Activated CD4-positive, alpha-beta T cell treated with anti-CD3 and anti-CD28 coated beads, Interleukin-2, Interleukin-4, amounts not matched to agents 100 ng/mL and 50 ng/mL, durations not matched to agents 16 hours and 8 hours (primary cell): ENCODE results near the gene DLG2.

ENCODE experiments used
- DNase-seq: peaks from one replicate; pipeline ENCODE4 v3.0.0-alpha.2; 2020; ENCODE audit warnings: low spot score

DLG2 gene

DNA sequence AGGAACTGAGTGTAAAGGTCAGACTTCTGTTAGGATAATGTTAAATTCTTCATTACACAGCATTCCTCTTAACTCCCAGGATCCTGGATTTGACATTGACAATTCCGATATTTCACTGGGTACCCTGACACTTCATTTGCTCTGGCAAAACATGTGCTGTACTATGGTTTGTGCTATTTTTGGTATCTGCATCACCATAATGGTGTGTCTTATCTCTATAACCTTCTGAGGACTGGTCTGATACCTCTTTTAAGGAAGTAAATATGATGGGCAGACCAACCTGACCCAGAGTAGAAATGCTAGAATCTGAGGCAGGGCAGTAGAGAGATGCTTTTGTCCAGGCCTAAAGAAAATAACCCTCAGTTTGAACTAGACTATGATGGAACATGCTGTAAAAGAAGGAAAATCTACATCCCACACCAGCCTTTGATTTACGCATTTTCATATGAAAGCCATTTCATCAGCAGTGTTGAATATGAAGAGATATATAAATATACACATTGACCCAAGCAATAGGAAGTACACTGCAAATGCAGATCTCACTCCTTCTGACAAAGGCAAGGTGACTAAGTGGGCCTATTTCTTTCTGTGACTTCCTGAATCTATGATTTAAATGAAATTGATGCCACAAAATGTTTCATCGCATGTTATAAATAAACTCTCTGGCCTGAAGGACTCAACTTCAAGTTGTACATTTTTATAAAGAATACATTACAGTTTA is 966.7 kb downstream of the DLG2 start:
- DNase-seq: no peak

DNA sequence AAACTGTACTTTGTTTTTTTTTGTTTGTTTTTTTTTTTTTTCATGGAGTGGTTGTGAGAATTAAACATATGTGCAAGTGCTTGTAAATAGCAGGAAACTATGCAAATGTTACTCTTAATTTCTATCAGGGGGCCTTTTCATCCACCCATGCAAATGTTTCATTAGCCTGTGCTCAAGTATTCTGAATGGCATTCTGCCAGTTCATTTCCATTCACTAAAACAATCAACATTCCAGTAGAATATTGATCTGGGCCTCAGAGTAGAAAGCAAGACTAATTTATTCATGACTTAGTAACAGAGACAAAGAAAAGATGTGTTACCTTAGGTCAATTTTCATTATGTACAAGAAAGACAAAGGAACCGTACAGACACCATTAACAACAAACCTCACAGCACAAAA is 971.4 kb downstream of the DLG2 start:
- no peak for DNase-seq

DNA sequence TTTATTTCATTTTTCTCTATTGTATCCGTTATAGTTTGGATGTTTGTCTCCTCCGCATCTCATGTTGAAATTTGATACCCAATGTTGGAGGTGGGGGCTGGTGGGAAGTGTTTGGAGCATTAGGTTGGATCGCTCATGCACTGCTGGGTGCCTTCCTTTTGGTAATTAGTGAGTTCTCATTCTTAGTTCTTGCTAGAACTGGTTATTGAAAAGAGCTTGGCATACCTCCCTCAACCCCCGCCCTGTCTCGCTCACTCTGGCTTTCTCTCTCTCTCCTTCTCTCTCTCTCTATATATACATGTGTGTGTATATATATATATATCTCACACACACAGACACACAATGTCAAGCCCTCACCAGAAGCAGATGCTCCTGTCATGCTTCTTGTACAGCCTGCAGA is 978.7 kb downstream of the DLG2 start:
- no peak for DNase-seq

DNA sequence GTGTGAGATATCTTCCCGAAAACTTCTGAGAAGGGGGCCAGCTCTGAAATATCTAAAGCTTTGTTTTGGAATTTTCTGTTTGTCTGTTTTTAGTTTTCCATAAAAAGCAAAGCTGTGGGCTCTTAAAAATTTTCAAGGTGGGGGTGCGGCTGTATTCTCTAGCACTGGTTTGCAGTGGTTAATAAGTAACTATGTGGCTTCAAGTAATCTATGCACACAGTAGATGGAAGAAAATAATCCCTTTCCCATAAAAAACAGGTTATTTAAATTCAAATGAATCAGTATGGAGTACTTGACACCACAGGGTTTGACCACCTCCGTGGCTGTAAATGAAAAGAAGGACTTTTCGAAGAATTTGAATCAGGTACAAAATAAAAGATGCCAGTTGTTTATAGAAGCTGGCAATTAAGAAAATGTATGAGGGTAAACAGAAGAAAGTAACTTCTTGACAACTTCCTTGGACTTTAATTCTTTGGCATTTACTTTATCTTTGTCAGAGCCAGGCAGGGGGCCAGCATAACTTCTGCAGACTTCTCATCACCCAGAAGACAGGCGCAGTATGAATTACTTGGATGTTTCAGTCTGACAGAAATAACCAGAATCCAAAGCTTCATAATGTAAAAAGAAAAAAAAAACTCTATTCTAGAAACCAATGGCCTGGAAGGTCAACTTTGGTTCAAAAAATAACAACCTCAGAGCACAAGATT is 981.0 kb downstream of the DLG2 start:
- no peak for DNase-seq

DNA sequence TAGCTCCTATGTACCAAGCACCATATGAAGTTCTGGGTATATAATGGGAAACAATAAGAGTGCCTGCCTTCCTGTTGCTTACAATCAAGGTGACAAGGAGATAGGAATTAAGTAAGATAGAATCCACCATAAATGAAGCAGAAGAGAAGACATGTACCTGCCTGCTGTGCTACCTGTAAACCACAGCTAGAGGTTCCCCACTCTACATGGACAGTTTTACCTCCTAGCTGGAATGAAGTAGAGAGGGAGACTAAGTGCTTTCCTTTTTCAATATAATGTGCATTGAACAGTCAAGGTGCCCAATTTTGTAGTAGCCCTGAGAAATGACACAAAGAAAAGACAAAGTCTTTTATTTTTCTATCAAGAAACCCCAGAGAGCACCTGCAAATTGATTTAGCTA is 984.6 kb downstream of the DLG2 start:
- no peak for DNase-seq

DNA sequence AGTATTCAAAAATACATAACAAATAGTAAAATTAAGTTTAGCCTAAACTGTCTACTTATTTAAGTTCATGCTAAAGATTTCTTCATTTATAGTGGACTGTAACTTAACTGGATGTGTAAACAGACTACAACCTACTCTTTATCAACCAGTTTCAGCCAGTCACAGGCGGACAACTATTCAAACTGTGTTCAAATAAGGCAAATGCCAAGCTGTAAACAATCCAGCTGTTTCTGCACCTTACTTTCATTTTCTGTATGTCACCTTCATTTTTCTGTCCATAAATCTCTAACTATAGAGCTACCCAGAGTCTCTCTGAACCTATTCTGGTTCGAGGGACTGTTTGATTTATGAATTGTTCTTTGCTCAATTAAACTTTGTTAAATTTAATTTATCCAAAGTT is 992.8 kb downstream of the DLG2 start:
- DNase-seq: no peak

DNA sequence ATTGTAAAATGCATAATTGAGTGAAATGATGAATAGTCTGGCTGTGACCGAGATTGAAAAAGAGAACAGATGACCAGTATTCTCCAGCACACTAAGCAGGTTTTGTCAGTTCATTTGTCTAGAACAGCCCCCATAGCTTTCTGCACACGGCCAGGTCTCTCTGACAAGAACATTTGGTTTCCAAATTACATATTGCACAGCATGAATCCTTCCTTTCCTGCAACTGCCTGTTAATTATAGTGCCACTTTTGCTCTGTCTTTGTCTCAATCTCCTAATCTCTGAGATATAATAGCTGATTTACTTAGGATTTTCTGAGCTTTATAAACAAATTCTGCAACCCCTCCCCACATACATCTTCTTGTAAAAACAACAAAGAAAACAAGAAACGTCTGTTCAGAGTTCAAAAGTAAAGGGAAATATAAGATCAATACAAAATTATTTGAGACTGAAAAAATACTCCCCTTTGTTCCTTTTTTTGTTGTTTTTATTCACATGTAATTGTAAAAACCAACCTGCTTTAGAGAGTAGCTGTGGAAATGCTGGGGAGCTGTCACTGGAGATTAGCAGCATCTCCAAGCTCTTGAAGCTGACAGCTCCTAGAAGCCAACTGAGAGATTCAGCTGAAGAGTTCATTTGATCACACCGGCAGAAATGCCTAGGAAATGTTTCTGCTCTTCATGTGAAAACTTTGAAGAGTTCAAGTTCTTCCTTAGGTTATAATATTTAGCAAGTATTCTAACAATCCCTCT is 998.1 kb downstream of the DLG2 start:
- no peak for DNase-seq

DNA sequence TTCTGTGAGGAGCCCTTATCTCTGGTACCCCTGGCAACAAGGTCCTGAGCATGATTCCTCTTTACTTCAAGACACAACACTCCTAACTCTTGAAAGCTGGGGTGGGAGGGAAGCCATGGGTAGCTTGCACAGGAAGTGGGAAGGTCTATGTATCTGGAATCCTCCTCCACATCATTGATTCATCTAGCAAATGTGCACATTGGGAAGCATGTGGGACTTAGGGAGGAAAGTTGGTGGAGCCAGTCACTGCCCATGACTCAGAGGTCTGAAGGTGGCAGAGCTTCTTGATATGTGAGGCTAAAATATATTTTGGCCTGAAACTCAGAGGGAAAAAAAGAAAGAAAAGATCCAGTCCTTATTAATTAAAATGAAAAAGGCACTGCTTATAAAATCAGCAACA is 1000.9 kb downstream of the DLG2 start:
- no peak for DNase-seq

DNA sequence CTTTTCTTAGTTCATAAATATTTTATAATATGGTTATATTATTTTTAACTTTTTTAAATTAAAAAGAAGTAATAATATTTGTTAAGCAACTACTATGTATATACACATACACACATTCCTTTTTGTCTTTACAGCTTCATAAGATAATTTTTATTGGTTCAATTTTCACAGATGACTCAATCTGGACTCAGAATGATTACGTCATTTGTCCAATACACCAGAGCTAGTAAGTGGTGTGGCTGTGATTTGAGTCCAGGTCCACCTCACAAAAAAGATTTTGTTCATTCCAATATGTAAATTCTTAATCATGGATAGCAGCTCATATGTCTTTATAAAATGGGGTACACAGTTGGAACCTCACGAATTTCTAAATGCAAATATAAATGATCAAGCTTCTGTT is 1014.5 kb downstream of the DLG2 start:
- no peak for DNase-seq

DNA sequence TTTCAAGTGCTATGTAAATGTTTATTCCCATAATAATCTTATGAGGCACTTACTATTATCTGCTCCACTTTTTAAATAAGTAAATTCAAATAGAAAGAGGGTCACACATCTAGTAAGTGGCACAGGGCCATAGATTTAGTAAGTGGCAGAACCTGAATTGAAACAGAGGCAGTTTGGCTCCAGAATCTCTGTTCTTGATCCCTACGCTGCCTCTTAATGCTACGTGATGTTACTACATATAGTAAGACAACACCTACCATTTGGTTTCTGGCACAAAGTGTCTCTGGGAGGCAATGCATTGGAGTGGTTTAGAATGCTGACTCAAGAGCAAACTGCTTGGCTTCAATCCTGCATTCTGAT is 1018.3 kb downstream of the DLG2 start:
- DNase-seq: no peak

DNA sequence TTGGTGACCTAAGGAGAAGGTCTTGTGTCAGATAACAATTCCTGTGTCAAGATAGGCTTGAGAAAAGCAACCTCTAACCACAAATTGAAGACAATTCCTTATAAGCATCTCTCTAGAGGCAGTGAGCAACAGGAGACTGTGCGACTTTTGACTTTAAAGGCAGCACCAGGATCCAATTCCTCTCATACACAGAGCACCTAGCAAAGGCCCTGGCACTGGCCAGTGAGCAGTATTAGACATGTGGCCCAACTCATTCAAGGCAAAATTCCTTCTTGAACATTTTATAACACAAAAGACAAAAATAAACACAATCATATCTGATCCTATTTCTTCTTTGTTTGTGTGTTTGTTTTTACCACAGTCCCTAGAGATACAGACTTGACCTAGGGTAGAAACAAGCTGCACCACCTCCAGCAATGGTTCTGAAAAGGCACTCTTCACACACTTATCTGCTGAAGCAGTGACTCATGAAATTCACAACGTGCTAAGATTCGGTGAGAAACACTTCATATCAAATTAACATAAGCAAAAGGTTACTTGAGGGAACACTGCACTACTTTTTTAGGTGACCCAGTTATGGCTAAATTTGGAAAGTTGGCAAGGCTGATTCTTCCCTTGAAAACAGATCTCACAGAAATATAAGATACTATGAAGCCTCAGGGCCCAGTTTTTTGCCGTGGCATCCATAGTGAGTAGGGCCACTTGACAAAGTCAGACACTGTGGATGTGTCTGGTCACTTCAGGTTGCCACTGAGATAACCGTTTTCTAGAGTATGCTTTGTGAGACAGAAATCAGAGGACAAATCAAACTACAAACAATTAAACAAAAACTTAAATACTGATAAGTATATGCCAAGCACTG is 1018.9 kb downstream of the DLG2 start:
- no peak for DNase-seq

DNA sequence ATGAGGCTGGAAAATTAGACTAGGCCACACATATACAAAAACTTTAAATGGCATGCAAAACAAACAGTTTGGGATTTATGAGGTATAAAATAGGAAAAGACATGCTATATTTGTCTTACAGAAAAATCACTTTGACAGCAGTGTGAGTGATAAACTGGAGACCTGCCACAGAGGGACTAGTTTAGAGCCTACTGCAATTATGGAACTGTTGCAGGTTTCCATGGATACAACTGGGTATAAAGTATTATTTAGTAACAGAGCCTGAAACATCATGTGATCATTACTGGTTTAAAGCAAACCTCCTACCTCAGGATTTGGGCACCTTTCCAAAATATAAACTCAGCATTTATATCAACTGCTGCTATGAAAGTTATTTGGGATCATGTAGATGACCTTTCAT is 1032.5 kb downstream of the DLG2 start:
- no peak for DNase-seq

DNA sequence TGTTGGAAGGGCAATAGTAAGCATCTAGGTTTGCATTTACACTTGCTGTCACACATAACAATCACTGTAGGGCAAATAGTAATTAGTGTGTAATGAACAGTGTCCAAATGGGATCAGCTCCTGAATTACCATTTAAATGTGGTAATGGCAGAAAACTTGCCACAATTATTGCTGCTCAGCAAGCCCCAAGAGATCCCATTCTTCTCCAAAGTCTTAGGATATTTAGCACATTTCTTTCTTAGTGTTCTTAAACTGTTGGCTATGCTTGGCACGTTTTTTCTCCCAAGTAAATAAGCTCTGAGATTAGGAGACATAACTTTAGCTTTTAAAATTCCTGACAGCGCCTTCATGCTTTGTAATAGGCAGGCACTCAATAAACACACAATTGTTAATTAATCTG is 1037.0 kb downstream of the DLG2 start:
- DNase-seq: no peak

DNA sequence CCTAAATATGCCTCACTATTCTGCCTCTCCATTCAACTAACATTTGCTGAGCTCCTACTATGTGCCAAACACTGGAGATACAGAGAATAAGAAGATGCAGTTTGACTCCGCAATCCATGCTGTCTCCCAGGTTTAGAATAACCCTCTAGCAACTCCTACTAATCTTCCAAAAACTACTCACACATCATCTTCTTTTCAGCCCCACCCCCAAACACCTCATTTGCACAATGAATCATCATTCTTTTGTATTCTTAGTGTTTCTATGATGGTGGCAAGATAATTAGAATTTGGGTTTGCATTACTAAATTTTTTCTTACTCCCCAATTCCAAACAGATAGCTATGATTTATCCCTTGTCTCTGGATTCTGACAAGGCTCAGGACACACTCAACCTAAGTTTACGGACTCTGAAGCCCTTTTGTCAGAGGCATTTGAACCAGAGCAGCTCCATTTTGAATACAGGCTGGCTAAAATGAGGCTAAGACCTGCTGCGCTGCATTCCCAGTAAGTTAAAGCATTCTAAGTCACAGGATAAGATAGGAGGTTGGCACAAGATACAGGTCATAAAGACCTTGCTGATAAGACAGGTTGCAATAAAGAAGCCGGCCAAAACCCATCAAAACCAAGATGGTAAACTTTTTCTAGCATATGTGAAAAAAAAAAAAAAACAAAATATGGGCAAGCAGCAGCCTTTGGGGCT is 1038.9 kb downstream of the DLG2 start:
- no peak for DNase-seq

DNA sequence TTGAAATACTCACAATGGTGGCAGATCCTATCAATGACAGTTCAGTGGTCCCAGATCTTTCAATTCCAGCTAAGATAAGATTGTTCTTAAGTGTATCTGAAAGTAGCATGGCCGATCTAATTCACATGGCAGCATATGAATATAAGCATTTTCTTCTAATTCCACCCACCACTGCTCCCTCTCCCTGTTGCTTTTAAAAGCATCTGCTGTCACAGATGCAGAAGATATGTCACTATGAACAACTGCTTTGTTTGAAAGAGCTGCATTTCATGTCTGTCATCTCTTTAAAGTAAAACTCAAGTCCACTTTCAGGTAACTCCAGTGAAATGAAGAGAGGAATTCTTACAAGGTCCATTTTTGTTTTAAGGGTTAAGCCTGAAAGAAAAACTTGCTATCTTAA is 1044.0 kb downstream of the DLG2 start:
- DNase-seq: no peak

DNA sequence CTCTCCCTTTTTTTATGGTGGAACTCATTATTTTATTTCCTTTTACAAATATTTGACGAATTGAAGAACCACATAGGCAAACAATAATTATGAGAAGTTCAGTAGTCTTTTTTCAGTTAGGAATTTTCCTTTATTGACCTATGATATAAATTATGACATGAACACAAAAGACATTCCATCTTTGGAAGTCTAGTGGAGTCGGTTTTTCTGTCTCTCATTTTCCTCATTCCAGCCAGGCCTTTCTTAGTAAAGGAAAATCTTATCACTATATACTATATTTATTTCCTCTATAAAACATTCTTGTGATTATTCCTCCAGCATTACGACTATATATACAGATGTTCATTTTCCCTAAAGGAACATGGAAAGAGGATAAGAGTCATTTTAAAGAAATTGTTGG is 1046.1 kb downstream of the DLG2 start:
- DNase-seq: no peak

DNA sequence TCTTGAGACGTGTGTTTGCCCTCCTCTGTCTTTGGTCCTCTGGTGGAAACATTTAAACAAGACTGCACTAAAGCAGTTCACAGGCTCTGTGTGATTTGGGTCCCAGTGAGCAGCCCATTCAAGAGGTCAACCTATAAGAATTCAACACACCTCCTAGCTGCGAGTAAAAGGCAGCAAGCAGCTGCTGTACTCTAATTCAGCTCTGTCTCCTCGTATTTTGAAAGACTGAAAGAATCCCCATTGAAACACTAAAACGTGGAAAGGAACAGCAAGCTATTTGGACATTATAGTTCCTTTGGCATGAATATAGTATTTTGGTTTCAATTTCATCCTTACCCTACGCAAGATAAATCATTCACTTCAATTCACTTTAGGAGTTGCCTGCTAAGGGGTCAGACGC is 1046.7 kb downstream of the DLG2 start:
- no peak for DNase-seq

DNA sequence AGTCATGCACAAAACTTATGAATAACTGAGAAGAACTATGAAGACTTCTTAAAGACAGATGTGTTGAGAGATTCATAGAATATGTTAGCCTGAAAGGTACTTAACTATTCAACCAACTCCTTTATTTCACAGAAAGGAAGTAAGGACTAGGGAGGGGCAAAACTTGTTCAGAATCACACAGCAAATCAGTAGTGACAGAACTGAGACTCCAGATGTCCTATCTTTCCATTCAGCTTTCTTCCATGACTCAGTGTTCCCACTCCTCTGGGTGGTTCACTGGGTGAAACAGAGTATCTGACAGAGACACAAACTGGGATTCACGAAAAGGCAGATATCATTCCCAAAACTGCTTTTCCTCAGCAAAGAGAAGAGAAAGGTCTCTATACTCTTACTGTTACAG is 1053.3 kb downstream of the DLG2 start:
- no peak for DNase-seq

DNA sequence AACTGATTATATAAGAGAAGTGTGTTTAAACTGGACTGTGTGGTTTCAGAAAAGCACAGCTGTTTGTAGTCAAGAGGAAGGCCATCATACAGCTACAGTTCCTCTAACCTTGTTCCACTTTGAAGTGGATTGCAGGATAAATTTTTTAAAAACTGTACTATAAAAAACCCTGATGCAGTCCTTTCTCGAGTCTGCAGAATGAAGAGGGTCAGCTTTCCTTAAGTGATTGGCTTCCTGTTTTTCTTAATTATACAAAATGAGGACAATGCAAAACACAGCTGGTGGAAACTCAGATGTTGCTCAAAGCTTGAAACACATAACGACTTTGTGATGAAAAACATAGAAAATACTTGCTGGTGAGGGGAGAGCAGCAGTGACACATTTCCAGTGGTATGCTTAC is 1060.5 kb downstream of the DLG2 start:
- no peak for DNase-seq

DNA sequence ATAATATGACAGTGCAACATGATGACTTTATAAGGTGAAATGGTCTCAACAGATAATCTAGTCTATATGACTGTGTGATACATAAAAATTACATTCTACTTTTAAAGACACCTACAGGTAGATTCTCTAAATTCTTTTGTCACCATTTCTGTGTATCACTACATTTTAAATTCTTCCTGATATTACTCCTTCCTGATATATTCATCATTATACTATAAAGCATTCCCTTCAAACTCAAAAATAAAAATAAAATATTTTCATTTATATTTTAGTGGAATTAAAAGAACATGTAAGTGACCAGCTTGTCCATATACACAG is 1062.3 kb downstream of the DLG2 start:
- no peak for DNase-seq

DNA sequence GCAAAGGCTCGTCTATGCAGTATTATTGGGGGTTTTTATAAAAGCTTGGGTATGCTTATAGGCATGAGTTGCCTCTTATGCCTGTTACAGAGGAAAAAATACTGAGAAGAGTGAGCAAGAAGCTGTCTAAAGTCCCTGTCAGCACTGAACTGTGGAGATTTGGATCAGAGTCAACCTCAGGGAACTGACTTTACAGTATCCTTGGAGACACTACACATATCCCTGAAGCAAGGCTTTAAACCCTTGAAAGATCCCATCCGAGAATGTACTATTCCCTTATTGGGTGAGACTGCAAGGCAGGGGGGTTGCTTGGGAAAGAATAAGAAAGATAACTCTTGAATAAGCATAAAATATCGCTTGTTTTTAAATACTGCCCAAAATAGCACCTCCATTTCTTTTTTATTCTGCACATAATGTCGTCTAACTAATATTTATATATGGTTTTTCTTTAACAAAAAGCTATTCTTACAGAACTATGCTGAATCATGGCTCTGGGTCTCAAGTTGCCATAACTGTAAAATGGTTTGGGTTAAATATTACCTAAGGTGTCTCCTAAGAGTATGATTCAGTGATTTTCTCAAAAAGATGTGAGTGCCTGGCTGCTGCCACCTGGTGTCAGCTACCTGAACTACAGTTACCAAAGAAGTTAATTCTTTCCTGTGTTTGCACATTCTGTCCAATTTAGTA is 1062.8 kb downstream of the DLG2 start:
- peak; percentile 35 for DNase-seq
